NT2/D1 (cell line): Measurements from ENCODE around the gene PRKAB1.
"Not testable (repeated sequence)": the region's sequence is repeated elsewhere in the genome, so short reads cannot be mapped to it uniquely, and the experiment has no call there.

Source experiments
- SUZ12 ChIP-seq: IDR thresholded peaks from 2 replicates; pipeline ENCODE4 v1.6.1; 2011; ENCODE audit not compliant: insufficient read length, insufficient read depth; ENCODE audit errors: extremely low read depth
- YY1 ChIP-seq: IDR thresholded peaks from 2 replicates; pipeline ENCODE4 v1.6.1; 2011; ENCODE audit not compliant: insufficient read length, insufficient read depth
- ZNF274 ChIP-seq: IDR thresholded peaks from 2 replicates; pipeline ENCODE4 v1.6.1; 2011; ENCODE audit warnings: mild to moderate bottlenecking, low read depth, low read length

GRCh38 chr12:119618328-119618896 lies 49.5 kb upstream of the PRKAB1 start:
- not testable (repeated sequence) for TF ChIP-seq YY1, ZNF274, SUZ12
